ENCODE results near the gene MUC5AC. TPM values are rescaled to one million over a fixed set of nuclear protein-coding genes. Genes with fewer than 3 reads are reported as not detected.

Gene MUC5AC
- total RNA-seq, 1 experiment from 2014 or later = 0.03 TPM

DNA sequence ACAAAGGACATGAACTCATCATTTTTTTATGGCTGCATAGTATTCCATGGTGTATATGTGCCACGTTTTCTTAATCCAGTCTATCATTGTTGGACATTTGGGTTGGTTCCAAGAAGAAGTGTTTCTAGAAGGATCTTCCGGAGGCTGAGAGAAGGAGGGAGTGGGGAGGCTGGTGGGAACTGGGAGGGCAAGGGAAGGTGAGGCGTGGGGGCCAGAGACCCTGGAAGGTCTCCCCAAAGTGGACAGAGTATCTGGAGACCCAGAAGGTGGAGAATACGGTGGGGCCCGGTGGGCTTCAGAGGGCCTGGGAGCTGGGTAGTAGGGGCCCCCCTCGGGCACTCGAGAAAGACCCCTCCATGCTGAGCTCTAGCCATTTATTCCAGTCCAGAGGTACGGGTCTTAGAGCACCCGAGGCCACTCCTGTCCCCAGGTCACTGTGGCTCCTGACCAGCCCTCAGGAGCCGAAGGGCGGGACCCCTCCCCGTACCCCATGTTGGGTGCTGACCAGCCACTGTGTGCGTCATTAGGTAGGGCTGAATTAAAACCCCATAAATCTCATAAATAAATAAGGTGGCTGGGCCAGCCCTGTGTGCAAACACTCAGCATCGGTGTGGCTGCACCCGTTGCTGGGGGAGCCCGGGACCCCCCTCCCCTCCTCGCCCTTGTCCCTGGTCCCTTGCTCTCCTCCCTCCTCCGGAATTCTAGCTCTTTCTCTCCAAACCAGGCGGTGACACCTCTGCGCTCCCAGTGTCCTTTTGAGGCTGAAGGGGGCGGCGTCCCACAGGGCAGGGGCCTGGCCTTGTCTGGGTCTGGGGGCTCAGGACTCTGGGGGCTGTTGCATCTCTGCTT, 38.8 kb upstream of the MUC5AC start:
- no peaks in the 10 kb centered on the region for H3K4me1 ChIP-seq (replicated peaks)
- H3K27me3 ChIP-seq (replicated peaks) = no peaks in the 10 kb centered on the region

DNA sequence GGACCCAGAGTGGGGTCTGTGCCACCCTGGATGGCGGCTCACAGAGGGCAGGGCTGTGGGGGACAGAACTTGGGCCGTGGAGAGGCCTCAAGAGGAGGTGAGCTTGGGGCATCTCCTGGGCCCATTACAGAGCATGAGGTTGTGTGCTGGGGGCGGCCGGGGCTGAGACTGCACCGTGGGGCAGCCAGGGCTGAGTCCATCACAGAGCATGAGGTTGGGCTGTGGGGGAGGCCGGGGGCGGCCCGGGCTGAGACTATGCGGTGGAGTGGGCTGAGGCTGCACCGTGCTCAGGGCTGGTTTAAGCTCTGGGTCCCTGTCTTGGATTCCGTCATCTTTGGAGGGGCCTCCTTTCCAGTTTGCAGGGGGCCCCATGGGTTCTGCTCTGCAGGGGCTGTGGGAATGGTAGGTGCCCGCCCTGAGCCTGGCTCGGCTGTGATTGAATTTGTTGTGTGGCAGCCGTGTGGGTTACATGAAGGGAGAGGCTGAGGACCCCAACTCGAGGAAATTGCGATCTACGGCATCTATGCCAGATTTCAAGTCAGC, 38.1 kb upstream of the MUC5AC start:
- DNase-seq (ENCODE audit: low read depth in 1 of 2, low spot score in 2 of 2) = peak in 1 of 2 experiments; percentile 19
- H3K36me3 ChIP-seq = no peaks in the 10 kb centered on the region

More for the DNA sequence above, 38.8 kb upstream of the MUC5AC start:
- no peaks in the 10 kb centered on the region for H3K9me3 ChIP-seq (replicated peaks)
- H3K27ac ChIP-seq = no peak overlapping the region
- DNase-seq (ENCODE audit: low read depth in 1 of 2, low spot score in 2 of 2) = no peak
- no peaks in the 10 kb centered on the region for H3K36me3 ChIP-seq
- H3K4me3 ChIP-seq = no peak overlapping the region

GRCh38 chr11:1120532-1121330, 37.0 kb upstream of the MUC5AC start:
- Histone ChIP-seq H3K4me1 (replicated peaks) (no peaks in the 10 kb centered on the region), H3K27me3 (replicated peaks) (no peaks in the 10 kb centered on the region), H3K27ac (no peak overlapping the region), H3K4me3 (no peak overlapping the region), H3K36me3 (no peaks in the 10 kb centered on the region), H3K9me3 (replicated peaks) (no peaks in the 10 kb centered on the region)
- peak in 1 of 2 experiments; percentile 8 for DNase-seq (ENCODE audit: low read depth in 1 of 2, low spot score in 2 of 2)

More for the DNA sequence above, 38.1 kb upstream of the MUC5AC start:
- Histone ChIP-seq H3K27ac (no peak overlapping the region), H3K9me3 (replicated peaks) (no peaks in the 10 kb centered on the region), H3K4me3 (no peak overlapping the region), H3K27me3 (replicated peaks) (no peaks in the 10 kb centered on the region), H3K4me1 (replicated peaks) (no peaks in the 10 kb centered on the region)

DNA sequence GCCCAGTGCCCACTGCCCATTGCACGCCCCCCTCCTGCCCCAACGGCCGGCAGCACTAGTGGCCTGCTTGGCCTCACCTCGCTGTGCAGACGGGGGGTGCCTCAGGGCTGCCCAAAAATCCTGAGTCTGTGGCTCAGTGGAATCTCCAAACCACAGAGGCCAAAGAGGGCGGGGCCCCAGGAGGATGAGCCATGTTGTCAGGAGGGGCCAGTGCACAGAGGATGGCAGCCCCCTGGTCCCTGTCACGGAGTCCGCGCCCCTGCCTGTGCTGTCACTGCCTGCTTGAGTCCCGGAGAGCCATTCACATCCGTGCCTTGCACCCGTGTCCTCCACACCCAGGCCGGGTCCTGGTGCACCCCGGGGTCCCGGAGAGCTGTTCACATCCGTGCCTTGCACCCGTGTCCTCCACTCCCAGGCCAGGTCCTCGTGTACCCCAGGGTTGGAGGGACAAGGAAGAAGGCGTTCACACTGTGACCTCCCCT, 36.4 kb upstream of the MUC5AC start:
- Histone ChIP-seq H3K27ac (no peak overlapping the region), H3K9me3 (replicated peaks) (no peaks in the 10 kb centered on the region), H3K4me3 (no peak overlapping the region), H3K4me1 (replicated peaks) (no peaks in the 10 kb centered on the region), H3K27me3 (replicated peaks) (no peaks in the 10 kb centered on the region), H3K36me3 (no peaks in the 10 kb centered on the region)
- DNase-seq (ENCODE audit: low read depth in 1 of 2, low spot score in 2 of 2) = no peak

- DNase-seq (ENCODE audit: low read depth in 1 of 2, low spot score in 2 of 2) = peak in 1 of 2 experiments; percentile 30
- no peaks in the 10 kb centered on the region for H3K4me1 ChIP-seq (replicated peaks)
- H3K4me3 ChIP-seq = no peak overlapping the region
- no peak overlapping the region for H3K27ac ChIP-seq
- no peaks in the 10 kb centered on the region for H3K9me3 ChIP-seq (replicated peaks)
- H3K27me3 ChIP-seq (replicated peaks) = no peaks in the 10 kb centered on the region
- no peaks in the 10 kb centered on the region for H3K36me3 ChIP-seq
Measured at GRCh38 chr11:1121813-1122663, 35.7 kb upstream of the MUC5AC start.

GRCh38 chr11:1122664-1123002, 35.1 kb upstream of the MUC5AC start:
- Histone ChIP-seq H3K36me3 (no peaks in the 10 kb centered on the region), H3K27me3 (replicated peaks) (no peaks in the 10 kb centered on the region), H3K4me3 (no peak overlapping the region), H3K9me3 (replicated peaks) (no peaks in the 10 kb centered on the region), H3K27ac (no peak overlapping the region), H3K4me1 (replicated peaks) (no peaks in the 10 kb centered on the region)
- peak in 1 of 2 experiments; percentile 16 for DNase-seq (ENCODE audit: low read depth in 1 of 2, low spot score in 2 of 2)

DNA sequence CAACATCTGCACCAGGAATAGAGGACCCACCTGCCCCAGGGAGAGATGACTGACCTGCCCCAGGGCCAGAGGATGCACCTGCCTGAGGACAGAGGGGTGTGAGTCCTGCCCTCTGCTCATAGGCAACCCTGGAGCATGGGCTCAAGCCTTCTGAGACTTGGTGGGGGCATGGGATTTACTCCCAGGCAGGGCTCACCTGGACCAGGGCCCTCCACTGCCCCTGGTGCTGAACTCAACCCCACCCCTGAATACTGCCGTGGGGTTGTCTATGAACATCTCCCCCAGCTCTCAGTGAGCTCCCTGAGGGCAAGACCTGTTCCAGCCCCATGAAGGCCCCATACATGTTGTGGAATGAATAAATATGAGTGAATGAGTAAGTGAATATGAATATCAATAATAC, 33.8 kb upstream of the MUC5AC start:
- H3K27me3 ChIP-seq (replicated peaks) = no peaks in the 10 kb centered on the region
- no peaks in the 10 kb centered on the region for H3K4me1 ChIP-seq (replicated peaks)
- H3K9me3 ChIP-seq (replicated peaks) = no peaks in the 10 kb centered on the region
- no peak overlapping the region for H3K27ac ChIP-seq
- peak in 1 of 2 experiments; percentile 22 for DNase-seq (ENCODE audit: low read depth in 1 of 2, low spot score in 2 of 2)
- H3K4me3 ChIP-seq = no peak overlapping the region
- no peaks in the 10 kb centered on the region for H3K36me3 ChIP-seq

DNA sequence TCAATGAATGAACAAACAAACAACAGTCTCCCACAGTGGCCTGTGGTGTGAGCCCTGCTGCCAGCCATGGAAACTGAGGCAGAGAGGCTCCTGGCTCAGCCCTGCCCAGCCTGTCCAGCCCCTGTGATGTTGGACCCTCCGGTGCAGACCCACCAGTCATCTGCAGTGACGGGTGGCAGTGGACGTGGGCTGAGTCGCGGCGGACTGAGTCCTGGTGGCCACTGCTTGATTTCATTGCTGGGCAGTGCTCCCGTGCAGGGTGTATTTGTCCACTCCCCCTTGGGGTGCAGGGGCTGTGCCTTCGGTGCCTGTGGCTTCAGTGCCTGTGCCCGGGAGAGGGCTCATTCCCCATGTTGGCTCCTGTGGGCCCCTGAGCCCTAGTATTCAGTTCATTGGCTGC, 31.9 kb upstream of the MUC5AC start:
- DNase-seq (ENCODE audit: low read depth in 1 of 2, low spot score in 2 of 2) = no peak
- no peaks in the 10 kb centered on the region for H3K36me3 ChIP-seq
- H3K27me3 ChIP-seq (replicated peaks) = no peaks in the 10 kb centered on the region
- no peak overlapping the region for H3K4me3 ChIP-seq
- H3K4me1 ChIP-seq (replicated peaks) = no peaks in the 10 kb centered on the region
- no peak overlapping the region for H3K27ac ChIP-seq
- H3K9me3 ChIP-seq (replicated peaks) = no peaks in the 10 kb centered on the region

GRCh38 chr11:1126491-1126926, 31.2 kb upstream of the MUC5AC start:
- H3K27me3 ChIP-seq (replicated peaks) = no peaks in the 10 kb centered on the region
- no peak overlapping the region for H3K4me3 ChIP-seq
- no peaks in the 10 kb centered on the region for H3K36me3 ChIP-seq
- no peak for DNase-seq (ENCODE audit: low read depth in 1 of 2, low spot score in 2 of 2)
- H3K4me1 ChIP-seq (replicated peaks) = no peaks in the 10 kb centered on the region
- no peaks in the 10 kb centered on the region for H3K9me3 ChIP-seq (replicated peaks)
- H3K27ac ChIP-seq = no peak overlapping the region

DNA sequence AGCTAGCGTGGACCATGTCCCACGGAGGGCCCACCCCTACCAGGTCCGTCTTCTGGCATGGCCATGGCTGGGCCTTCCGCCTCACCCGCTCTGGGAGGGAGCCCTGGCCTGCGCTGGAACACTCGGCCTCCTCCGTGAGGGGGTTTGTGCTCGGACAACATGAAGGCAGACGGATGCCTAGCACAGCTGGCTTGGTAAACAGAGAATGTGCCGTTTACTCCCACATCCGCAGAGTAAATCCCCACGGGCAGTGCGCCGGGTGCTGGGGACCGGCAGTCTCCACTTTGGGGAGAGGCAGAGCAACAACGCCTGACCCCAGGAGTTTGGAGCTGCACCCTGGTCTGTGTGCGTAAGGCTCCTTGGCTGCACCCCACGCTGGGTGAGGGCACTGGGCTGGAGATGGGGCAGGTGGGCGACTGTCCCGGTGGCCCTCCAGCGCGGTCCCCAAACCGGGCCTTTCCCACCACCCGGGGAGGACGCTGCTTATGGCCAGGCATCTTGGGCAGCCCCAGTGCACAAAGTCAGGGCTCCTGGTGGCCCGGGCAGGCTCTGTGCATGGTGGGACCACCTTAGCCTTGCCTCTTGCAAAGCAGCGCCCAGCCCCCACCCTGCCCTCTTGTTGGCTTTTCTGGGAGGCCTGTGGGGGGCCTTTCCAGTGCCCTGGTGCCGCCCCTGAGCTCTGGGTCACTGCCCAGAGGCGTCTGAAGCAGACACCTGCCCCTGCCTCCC, 30.7 kb upstream of the MUC5AC start:
- H3K4me3 ChIP-seq = no peak overlapping the region
- H3K27ac ChIP-seq = no peak overlapping the region
- no peak for DNase-seq (ENCODE audit: low read depth in 1 of 2, low spot score in 2 of 2)
- no peaks in the 10 kb centered on the region for H3K9me3 ChIP-seq (replicated peaks)
- H3K27me3 ChIP-seq (replicated peaks) = no peaks in the 10 kb centered on the region
- H3K4me1 ChIP-seq (replicated peaks) = no peaks in the 10 kb centered on the region
- H3K36me3 ChIP-seq = no peaks in the 10 kb centered on the region

GRCh38 chr11:1127664-1128162, 30.0 kb upstream of the MUC5AC start:
- DNase-seq (ENCODE audit: low read depth in 1 of 2, low spot score in 2 of 2) = no peak
- no peak overlapping the region for H3K4me3 ChIP-seq
- H3K9me3 ChIP-seq (replicated peaks) = no peaks in the 10 kb centered on the region
- no peaks in the 10 kb centered on the region for H3K27me3 ChIP-seq (replicated peaks)
- no peaks in the 10 kb centered on the region for H3K36me3 ChIP-seq
- H3K4me1 ChIP-seq (replicated peaks) = no peaks in the 10 kb centered on the region
- H3K27ac ChIP-seq = no peak overlapping the region

- Histone ChIP-seq H3K27me3 (replicated peaks) (no peaks in the 10 kb centered on the region), H3K27ac (no peak overlapping the region), H3K9me3 (replicated peaks) (no peaks in the 10 kb centered on the region), H3K4me1 (replicated peaks) (no peaks in the 10 kb centered on the region), H3K4me3 (no peak overlapping the region), H3K36me3 (no peaks in the 10 kb centered on the region)
- no peak for DNase-seq (ENCODE audit: low read depth in 1 of 2, low spot score in 2 of 2)
Measured at GRCh38 chr11:1128311-1129142, 29.2 kb upstream of the MUC5AC start.
